ENCODE results near the gene CHCHD6.

CHCHD6 gene

DNA sequence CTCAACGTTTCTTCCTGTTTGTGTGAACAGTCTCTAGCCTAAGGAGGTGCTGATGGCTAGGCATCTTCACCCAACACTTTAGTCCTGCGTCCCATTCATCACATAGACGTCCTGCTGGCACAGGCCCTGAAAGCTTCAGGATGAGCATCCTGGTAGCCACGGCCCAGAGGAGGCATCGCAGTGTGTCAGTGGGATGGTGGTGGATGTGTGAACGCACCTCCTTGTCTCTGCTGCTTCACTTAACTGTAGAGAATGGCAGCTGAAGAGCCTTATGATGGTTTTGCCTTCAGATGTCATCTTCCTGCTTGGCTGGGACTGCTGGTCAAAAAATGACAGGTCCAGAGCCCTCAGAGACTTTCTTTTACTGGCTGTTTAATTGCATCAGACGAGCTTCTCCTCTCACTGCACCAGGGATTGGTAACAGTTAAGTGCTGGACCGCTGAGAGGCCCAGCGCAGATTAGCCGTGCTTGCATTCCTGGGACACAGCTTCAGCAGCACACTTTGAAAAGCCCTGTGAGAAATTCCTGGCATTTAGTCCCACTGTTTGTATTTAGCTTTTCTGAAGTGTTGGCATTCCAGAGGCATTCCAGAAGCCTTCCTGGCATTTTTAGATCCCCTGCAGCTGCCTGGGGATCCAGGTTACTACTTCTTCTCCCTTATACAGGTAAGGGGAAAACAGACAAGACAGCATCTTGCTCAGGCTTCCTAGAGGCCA, 146.5 kb downstream of the CHCHD6 start:
- no peak overlapping the region for H3K27ac ChIP-seq
- no peaks in the 10 kb centered on the region for H3K36me3 ChIP-seq
- TF ChIP-seq, protein P1, sequence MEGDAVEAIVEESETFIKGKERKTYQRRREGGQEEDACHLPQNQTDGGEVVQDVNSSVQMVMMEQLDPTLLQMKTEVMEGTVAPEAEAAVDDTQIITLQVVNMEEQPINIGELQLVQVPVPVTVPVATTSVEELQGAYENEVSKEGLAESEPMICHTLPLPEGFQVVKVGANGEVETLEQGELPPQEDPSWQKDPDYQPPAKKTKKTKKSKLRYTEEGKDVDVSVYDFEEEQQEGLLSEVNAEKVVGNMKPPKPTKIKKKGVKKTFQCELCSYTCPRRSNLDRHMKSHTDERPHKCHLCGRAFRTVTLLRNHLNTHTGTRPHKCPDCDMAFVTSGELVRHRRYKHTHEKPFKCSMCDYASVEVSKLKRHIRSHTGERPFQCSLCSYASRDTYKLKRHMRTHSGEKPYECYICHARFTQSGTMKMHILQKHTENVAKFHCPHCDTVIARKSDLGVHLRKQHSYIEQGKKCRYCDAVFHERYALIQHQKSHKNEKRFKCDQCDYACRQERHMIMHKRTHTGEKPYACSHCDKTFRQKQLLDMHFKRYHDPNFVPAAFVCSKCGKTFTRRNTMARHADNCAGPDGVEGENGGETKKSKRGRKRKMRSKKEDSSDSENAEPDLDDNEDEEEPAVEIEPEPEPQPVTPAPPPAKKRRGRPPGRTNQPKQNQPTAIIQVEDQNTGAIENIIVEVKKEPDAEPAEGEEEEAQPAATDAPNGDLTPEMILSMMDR (IDR thresholded peaks at IDR 0.05): no peak
- H3K27me3 ChIP-seq: no peaks in the 10 kb centered on the region
- no peaks in the 10 kb centered on the region for H3K9me3 ChIP-seq
- H3K4me3 ChIP-seq: no peak overlapping the region
- peaks cover 0 to 13% (median 10%) of the 10 kb centered on the region in 4 donors for H3K4me1 ChIP-seq
- intact Hi-C loops (cut with DNase I; ENCODE audit: low total_unique reads): no loop called here
- no peak for DNase-seq

DNA sequence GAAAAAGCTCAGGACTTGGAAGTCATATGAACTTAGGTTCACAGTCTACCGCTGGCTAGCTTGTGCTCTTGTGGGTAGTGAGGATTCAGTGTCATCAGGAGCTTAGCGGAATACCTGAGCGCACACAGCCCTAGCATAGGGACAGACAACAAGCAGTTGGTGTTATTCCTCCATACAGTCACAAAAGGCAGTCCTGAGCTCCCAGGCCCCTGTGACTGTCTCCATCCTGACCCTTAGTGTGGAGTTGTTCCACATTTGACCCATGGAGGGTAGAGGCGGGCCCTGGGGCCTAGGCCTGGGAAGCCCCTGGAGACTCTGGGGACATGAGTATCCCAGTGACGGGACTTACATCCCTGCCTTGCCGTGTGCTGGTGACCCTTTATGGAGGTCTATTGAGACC, 147.3 kb downstream of the CHCHD6 start:
- intact Hi-C loops (cut with DNase I; ENCODE audit: low total_unique reads): no loop called here

DNA sequence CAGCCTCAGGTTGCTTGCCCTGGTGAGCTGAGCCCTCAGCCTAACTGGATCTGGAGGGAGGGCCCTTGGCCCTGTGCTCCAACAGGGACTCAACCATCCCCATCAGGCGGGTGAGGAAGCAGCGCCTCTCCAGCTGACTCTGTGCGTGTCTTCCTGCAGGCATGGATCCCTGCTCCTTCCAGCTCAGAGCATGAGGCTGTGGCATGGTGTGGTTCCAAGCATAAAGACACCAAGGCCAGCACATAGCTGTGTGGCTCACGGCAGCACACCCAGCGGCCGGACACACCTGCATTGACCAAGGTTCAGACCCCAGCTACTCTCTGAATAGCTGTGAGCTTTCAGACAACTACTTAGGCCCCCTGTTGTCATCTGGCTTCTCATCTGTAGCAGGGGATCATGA, 147.9 kb downstream of the CHCHD6 start:
- Histone ChIP-seq H3K4me3 (no peak overlapping the region), H3K9me3 (no peaks in the 10 kb centered on the region), H3K4me1 (peaks cover 0 to 13% (median 10%) of the 10 kb centered on the region in 4 donors), H3K27ac (no peak overlapping the region), H3K27me3 (no peaks in the 10 kb centered on the region), H3K36me3 (no peaks in the 10 kb centered on the region)
- intact Hi-C loops (cut with DNase I; ENCODE audit: low total_unique reads): no loop called here
- TF ChIP-seq, protein P1 (IDR thresholded peaks at IDR 0.05): no peak
- no peak for DNase-seq

More for the DNA sequence above, 147.3 kb downstream of the CHCHD6 start:
- no peak overlapping the region for H3K4me3 ChIP-seq
- H3K9me3 ChIP-seq: no peaks in the 10 kb centered on the region
- no peak overlapping the region for H3K27ac ChIP-seq
- no peak for DNase-seq
- no peaks in the 10 kb centered on the region for H3K27me3 ChIP-seq
- peaks cover 0 to 13% (median 10%) of the 10 kb centered on the region in 4 donors for H3K4me1 ChIP-seq
- TF ChIP-seq, protein P1 (IDR thresholded peaks at IDR 0.05): no peak
- H3K36me3 ChIP-seq: no peaks in the 10 kb centered on the region

DNA sequence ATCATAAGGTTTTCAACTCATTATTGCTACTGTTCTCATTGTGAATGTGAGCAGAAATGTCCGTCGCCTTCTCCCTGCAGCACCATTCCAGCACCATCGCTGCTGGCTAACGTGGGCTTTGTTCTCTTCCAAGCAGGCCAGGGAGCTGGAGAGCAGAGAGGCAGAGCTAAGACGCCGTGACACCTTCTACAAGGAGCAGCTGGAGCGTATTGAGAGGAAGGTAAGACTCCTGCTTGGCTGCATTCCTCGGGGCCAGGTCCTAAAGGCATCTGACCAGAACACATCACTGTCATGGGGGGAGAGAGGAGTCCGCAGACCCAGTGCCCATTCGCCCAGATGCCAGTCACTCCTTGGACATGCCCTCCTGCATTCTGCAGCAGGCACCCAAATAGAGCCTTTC, 148.5 kb downstream of the CHCHD6 start:
- intact Hi-C loops (cut with DNase I; ENCODE audit: low total_unique reads): no loop called here

DNA sequence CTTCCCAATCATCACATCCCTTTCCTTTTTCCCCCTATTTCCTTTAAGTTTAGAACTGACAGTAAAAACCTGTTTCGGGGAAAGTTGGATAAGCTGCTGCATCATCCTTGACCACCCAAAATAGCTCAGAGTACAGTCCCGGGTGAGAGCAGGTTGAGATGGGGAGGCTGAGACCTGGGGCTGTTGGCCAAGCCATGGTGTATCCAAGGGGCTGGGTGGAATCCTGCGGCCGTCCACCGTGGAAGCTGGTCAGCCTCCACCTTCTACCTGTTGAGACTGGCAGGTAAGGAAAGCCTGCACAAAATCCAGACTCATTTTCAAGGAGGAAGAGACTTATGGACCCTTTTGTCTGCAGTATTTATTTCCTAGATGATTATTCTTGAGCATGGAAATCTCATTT, 150.6 kb downstream of the CHCHD6 start:
- intact Hi-C loops (cut with DNase I; ENCODE audit: low total_unique reads): no loop called here
- Histone ChIP-seq H3K4me1 (peaks cover 0 to 13% (median 10%) of the 10 kb centered on the region in 4 donors), H3K36me3 (no peaks in the 10 kb centered on the region), H3K4me3 (no peak overlapping the region), H3K27me3 (no peaks in the 10 kb centered on the region), H3K27ac (no peak overlapping the region), H3K9me3 (no peaks in the 10 kb centered on the region)
- DNase-seq: no peak
- TF ChIP-seq, protein P1 (IDR thresholded peaks at IDR 0.05): no peak

More for the DNA sequence above, 148.5 kb downstream of the CHCHD6 start:
- Histone ChIP-seq H3K27ac (no peak overlapping the region), H3K27me3 (no peaks in the 10 kb centered on the region), H3K36me3 (no peaks in the 10 kb centered on the region), H3K4me1 (peaks cover 0 to 13% (median 10%) of the 10 kb centered on the region in 4 donors), H3K4me3 (no peak overlapping the region), H3K9me3 (no peaks in the 10 kb centered on the region)
- DNase-seq: no peak
- TF ChIP-seq, protein P1 (IDR thresholded peaks at IDR 0.05): no peak
